T-helper 1 cell (primary cell): ENCODE results near the gene MN1.

Experiments
- DNase-seq, 5 donors: peaks; one replicate each; pipeline ENCODE4 v3.0.0-alpha.2; 2012 to 2020

The MN1 gene

DNA sequence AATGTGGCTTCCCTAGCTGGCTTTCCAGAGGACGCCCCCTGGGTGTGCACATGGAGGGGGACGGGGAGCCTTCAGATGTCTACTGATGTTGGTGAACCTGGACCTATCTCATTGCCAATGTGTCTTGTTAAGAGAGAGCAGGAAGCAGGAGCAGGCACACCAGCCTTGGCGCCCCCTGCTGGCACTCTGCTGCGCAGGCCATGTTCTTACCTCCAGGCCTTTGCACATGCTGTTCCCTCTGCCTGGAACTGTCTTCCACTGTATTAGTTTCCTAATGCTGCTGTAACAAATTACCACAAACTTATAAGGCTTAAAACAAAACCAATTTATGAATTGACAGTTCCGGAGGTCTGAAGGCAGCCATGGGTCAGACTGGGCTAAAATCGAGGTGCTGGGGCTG lies 23.6 kb upstream of the MN1 start:
- peak in 1 of 5 donors; percentile 20 for DNase-seq

DNA sequence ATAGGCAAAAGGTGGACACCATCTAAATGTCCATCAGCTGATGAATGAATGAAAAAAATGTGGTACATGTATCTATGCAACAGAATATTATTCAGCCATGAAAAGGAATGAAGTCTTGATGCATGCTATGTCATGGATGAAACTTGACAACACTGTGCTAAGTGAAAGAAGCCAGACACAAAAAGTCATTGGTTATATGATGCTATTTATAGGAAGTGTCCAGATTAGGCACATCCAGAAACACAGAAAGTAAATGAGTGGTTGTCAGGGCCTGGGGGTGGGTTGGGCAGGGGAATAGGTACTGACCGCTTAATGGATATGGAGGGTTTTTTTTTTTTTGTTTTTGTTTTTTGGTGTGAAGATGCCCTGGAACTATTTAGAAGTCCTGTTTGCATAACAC lies 21.7 kb upstream of the MN1 start:
- DNase-seq, result no peak

DNA sequence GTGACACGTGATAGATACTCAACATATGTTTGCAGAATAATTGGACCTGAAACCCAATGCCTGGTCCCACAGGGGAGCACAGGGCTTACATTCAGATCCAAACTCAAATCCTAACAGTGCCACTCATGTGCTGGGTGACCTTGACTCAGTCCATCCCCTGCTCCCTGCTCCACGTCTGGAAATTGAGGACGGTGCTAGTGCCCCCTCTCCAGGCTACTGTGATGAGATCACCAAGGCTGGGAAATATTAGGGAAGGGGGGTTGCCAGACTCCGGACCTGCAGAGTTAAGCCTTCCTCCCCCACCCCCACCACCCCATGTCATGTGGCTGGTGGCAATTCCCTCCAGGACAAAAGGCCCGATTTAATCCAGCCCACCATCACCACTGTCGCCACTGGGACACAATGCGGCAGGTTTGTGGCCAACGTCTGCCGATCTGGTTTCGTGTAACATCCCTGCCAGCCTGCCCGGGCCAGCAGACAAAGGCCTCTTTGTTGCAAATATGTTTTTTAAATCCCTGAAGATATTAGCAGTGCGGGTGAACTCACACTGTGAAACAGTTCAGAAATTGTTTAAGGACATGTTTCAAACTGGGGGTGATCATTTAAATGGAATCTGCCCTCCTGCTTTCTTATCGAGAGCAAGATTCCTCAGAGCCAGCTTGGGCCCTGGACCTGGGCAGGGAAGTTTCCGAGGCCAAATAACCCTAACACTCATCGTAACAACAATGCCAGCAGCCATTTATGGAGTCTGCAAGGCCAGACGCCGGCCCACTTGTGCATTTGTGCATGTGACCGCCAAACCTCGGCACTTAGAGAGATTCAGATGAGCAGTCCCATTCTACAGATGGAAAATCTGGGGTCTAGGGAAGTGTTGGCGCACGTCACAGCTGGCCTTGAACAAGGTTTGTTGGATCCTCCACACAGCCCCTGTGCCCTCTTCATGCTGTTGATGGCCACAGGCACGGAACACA lies 19.6 kb upstream of the MN1 start:
- no peak for DNase-seq

DNA sequence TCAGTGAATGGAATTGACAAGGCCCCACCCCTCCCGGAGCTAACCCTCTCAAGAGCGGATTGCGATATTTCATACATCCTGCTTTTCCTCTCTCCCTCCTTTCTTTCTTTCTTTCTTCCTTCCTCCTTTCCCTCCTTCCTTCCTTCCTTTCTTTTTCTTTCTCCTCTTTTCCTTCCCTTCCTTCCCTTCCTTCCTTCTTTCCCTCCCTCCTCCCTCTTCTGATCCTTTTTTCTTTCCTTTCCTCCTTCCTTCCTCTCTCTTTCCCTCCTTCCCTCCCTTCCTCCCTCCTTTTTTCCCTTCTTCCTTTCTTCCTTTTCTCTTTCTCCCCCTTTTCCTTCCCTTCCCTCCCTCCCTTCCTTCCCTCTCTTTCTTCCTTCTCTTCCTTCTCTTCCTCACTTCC lies 15.0 kb upstream of the MN1 start:
- no peak for DNase-seq

DNA sequence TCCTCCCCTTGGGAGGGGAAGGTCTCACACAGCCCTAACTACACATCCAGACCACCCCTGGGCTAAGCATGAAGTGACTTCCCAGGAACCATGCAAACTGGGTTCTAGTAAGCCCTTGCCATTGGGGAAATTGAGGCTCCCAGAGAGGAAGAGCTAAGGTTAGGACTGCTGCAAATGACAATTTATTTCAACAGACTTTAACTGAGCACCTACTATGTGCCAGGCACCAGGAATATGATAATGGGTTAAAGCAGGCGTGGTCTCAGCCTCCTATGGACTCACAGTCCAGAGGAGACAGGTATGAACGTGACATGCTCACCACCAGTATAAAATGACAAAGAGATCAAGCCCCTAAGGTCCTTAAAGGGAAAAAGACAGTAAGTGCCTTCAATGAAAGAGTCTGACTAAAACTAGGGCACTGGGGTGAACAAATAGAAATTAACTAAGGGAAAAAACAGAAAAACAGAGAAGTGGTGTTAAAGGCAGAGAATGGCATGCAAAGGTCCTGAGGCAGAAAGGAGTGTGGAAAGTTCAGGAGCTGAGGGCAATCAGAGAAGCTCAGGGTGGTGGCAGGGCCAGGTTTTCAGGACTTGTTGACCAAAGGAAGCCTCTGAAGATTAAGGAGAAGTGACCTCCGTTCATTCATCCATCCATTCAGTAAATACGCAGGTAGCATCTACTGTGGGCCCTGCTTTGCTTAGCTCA lies 14.4 kb upstream of the MN1 start:
- no peak for DNase-seq

DNA sequence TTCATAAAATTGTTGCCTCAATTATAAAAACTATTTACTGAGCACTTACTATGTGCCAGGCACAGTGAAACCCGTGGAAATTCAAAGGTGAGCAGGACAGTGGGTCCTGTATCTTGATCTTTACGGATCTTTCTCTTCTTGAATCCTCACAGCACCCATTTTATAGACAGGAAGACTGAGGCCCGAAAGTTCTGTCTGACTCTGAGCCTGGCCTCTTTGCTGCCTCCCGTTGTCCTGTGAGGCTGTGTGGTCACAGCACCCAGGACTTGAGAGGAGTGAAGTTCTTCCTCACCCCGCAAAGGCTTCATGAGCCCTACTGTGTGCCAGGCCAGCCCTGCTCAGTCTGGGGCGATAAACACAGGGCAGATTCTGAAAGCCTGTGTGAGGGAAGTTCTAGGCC lies 13.4 kb upstream of the MN1 start:
- no peak for DNase-seq

DNA sequence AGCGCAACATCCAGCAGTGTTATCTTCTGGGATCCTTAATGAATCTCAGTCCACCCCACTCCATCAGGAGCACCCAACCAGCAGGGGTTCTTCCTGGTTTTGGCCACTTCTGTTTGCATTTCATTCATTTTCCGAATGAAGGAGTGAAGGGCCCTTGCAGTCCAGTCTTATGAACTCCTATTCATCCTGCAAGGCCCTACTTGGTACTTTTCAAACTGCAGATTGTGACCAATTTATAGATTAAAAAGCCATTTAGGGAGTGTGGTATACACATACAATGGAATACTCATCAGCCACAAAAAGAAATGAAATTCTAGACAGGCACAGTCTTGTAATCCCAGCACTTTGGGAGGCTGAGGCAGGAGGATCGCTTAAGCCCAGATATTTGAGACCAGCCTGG lies 10.2 kb upstream of the MN1 start:
- no peak for DNase-seq

DNA sequence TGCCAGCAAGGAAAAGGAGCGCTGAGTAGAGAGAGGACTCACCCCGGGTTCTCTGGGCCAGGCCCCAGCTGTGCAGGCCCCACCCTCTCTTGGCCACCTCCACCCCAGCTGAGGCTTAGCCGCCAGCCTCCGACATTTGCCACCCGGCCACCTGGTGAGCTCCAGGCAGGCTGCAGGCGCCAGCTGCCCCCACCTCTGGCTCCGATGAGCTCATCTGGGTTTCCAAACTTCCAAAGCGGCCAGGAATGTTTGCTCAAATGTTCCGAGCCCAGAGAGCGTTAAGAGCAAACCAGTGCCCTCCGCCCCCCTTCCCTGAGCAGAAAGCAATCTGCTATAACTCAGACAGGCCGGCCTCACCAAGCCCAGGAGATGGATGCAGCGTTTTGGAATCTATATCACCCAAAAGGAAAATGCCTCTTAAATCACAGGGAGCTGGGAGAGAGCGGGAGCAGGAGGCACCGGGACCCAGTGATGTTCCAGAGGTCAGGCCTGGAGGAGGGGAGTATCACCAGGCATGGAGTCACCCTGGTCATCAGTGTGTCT lies 9.1 kb upstream of the MN1 start:
- DNase-seq, result no peak

DNA sequence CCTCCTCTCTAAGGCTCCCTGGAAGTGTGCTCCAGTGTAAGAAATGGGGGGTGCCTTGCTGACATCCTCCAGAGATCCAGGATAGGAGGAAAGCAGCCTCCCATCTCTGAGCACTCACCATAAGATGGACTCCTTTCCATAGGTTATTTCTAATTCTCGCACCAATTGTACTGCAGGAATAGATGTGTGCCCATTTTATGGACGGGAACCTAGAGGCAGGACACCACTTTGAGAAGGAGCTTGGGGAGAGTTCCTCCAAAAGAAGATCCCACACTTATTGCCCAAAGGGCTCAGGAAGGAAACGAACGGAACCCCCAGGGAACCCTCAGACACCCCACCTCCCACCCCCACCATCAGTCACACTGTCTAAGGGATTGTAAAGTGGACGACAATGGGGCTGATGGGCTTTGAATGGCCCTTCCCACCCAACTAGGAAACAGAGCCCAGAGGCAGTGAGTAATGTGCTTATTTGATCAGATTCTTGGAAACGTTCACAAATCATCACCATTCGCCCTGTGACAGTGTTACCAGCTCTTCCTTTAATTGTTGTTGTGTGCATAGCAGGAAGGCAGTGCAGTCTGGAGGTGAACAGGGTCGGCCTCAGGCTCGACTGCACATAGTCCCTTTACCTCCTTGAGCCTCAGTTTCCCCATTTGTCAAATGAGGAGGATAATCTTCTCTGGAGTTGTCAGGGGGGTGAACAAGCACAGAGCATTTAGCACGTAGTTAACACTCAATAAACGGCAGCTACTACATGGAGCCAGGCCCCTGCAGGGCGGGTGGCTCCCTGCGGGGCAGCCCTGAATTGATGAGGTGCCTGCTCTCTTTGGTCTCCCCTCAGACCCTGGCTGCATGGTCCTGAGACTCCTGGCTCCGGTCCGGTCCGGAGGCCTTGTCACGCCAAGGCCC lies 8.4 kb upstream of the MN1 start:
- DNase-seq, result no peak

DNA sequence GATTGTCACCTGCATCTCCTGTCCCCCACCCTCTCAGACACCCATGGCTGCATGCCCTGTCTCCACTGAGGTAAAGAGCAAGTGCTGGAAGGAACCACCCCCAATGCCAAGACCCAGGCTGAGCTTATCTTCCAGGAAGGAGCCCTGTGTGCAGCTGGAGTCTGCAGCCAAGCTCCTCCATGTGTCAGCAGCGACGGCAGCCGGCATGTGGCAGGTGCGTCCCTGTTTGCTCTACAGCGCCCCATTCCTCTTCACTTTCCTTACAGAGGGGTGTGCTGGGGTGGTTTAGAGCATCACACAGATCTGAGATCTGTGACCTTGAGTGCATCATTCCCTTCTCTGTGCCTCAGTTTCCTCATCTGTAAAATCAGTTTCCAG lies 7.7 kb upstream of the MN1 start:
- DNase-seq, result no peak

DNA sequence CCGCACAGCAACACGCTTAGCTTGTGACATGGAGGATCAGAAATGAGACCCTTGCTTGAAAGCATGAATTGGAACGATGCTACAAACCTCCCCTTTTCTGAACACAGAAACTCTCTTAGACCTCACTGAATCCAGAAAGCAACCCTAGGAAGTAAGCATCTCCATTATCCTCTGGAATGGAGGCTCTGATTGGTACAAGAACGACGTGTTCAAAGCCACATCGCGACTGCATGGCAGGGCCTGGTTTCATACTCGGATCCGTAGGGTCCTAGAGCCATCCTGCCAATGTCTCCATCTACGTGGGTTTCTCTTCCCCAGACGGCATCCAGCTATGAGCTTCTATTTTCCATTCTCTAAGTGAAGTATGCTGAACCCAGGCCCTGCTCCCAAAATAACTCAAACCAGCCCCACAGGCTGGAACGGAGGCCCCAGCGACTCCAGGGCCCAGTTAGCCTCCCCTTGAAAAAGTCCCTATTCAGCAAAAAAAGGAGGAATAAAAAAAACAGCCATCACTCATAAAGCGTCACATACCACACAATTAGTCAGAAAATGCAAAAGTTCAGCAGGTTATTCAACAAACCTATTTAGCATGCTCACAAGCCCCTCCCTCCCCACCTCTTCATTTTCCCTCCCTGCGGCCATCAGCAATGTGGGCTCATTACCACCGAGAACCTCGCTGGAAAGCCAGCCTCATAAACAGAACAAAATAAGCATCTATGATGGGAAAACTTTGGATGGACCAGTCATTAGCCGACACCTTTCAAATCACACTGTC lies 7.1 kb upstream of the MN1 start:
- no peak for DNase-seq

DNA sequence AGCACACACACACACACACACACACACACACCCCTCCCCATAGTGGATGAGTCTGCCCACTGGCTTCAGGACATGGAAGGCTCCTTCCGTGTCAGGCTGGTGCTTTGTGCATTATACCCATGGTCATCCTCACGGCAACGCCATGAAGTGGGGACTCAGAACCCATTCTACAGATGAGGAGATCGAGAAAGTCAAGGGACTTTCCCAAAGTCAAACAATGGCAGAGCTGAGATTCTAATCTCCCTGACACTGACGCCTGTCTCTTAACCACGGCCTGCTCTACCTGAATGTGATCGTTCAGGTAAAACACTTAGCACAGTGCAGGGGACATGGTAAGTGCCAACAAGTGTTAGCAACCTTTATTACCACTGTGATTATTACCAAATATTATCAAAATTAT lies 4.3 kb upstream of the MN1 start:
- DNase-seq, result no peak

DNA sequence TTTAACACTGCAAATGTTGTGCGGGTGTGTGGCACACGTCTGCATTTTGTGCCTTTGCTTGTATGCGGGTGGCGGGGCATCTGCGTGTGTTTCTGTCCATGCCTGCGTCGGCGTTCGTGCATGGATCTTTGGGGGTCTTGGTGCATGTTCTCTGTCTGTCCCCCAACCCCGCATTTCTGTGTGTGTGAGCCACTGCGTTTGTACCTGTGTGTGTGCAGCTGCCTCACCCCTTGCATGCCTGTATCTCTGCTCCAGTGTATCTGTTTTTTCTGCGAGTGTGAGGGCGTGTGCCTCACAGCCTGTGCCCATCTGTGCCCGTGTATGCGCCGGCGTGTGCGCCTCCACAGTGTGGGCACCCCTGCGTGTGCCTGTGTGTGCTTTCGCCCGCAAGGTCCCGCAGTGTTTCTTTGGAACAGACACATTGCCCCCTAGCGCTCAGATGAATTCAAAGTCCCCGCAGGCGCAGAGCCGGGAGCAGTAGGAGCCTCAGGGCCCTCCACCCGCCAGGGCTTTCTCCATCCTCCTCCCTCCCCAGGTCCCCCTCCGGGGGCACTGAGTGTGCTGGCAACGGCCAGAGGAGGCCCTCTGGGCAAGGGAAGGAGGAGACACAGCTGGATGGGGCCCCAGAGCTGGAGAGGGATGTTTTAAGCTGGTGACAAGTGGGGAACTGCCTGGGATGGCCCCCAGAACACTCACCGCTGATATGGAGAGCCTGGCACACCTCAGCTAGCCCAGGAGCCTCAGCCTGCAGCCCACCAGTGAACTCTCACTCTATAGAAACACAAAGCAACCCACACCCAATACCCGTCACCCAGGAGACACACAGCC lies 3.1 kb upstream of the MN1 start:
- DNase-seq, result peak in 3 of 5 donors; percentile 29 to 41 (median 36)

DNA sequence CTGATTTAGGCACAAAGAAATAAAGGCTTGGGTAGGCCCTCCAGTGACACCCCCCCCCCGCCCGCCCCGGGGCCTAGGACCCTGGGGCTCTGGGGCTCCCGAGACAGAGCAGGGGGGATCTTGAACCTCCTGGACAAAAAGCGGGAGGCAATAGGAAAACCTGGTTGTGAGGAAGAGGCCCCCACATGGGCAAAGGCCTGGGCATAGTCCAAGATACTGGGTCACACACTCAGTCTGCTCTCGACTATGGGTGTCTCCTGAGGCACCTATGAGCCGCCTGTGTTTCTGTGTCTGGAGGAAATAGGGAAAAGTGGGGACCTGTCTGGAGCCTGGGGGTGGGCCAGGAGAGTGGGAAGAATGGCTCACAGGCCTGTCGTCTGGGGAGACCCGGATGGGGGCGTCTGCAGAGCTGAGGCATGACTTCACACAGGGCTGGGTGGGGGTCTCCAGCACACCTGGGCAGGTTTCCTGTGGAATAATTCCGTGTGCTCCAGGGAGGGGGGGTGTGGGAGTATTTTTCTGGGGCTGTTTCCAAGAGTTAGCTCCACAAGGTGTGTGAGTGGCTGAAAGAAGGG lies 2.4 kb upstream of the MN1 start:
- no peak for DNase-seq

DNA sequence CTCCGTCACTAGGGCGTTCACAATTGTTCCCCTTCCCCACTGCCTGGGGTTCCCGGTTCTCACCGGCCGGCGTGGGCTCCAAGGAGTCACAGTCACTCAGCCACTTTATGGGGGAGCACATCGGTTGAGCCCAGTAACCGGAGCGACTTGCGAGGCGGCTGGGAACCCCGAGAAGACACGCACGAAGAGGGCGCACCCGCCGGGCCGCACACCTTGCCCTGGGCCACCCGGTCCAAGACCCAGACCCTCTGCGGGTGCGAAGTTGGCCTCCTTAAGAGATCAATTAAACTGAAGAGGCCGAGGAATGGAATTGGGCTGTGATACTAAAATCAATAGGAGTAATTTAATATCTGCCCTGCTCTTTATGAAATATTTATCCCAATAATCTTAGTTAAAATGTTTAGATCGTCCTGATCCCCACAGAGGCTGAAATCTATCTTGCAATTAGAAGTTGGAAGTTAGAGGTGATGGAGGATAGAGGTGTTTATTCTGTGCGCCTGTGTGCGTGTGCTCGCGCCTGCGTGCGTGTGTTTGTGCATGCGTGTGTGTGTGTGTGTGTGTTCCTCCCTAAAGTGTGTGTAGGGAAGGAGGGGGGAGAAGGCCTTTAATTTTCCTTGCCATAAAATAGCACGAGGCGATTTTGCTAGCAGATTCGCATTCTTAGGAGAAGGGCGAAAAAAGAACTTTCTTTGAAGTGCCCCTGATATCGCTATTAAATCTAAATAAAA lies 954 bp upstream of the MN1 start:
- no peak for DNase-seq

DNA sequence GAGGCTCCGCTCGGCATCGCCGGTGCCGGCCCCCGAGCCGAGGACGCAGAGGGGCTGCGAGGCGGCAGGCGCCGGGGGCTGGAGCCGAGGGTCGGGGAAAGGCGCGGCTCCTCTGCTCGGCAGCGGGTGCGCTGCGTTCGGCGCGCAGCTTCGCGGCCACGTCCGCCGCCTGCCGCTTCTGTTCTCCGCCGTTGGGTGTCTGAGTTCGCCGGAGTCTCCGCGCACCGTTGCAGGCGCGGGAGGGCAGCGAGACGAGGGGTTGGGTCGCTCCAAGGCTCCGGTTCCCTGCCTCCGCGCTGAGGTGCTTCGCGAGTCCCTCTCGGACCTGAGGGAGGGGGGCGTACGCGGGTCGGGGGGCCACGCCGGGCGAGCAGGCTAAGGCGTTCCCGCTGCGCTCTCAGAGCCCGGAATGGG lies 347 bp downstream of the MN1 start:
- DNase-seq, result peak in 1 of 5 donors; percentile 1

DNA sequence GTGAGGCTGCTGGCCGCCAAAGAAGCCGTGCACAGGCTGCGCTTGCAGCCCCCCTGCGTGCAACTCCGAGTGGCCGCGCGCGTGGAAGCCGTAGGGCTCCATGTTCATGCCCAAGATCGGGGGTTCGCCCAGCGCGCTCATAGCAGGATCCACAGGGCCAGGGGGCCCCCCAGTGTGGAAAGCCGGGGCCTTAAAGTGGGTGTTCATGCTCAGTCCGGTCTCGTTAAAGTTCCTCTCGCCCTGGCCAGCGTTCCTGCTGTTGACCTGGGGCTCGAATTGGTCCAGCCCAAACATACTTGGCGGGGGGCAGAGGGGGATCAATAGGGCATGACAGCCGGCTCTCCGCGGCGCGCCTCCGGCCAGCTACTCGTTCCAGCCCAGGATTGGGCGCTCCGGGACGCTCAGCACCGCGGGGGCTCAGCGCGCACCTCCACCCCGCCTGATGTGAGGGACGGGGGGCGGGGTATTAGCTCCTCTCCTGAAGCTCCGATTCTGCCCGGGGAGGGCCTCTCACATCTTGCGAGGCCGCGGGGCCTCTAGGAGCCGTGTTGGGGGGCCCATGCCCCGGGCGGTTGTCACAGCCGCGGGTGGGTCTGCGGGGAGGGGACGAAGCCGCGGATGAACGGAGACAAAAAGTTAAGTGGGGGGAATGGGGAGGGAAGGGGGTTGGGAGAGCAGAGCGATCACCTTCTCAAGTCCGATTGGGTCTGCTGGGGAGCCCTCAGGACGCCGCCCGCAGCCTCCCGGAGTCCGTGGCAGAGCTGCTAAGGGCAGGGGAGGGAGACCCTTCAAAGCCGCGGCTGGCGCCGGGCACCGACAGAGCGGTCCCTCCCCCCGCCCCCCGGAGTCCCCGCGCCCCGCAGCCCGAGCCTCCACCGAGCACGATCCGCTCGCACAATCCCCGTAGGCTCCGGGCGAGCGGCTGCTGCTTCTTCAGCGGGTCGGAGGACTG lies 1.0 kb downstream of the MN1 start:
- DNase-seq, result no peak

DNA sequence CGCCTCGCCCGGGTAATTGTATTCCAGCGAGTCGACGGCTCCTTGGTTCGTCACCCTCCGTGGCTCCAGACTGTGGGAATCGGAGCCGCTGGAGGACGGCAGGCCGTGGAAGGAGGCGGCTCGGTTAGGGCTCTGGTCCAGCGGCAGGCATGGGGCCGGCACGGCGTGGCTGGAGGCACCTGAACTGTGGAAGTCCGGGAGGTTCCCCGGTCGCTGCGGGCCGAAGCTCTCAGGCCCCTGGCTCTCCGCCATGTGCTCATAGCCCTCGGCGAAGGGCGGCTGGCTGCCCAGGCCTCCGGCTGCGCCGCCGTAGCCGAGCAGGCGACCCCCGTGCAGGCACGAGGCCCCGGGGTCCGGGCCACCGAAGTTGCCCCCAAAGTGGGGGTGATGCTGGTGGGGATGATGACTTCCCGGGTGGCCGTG lies 1.7 kb downstream of the MN1 start:
- no peak for DNase-seq
